Fibroblast of skin of left biceps (primary cell): ENCODE results near the gene BEAN1.
"Not testable (repeated sequence)": the region's sequence is repeated elsewhere in the genome, so short reads cannot be mapped to it uniquely, and the experiment has no call there.

ENCODE experiments used
- DNase-seq, 2 experiments: peaks; one replicate each; pipeline ENCODE4 v3.0.0-alpha.2; 2013; ENCODE audit warnings: low read depth in 2 of 2

Gene BEAN1

DNA sequence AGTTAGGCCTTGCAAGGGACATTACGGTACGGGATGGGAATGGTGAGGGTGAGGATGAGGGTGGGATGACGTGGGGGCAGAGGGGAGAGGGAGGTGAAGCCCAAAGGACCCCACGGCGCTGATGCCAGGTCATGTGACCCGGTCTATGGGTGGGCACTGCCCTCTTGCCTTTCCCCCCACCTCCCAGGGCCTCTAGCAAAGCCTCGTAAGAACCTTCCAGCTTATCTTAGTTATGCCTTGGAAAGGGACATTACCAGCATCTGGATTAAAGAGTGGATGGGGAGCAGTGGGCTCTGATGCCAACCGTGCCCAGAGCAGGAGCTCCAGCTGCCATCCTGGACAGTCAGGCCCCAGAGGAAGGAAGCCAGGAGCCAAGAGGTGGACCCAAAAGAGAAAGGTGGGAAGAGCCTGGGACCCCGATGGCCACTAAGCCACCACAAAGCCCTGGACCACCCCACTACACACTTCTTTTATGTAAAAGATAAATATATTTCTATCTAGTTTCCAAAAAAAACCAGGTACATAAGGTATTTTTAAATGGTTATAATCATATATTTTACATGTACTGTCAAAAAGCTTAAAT lies 81.9 kb downstream of the BEAN1 start:
- no peak for DNase-seq

DNA sequence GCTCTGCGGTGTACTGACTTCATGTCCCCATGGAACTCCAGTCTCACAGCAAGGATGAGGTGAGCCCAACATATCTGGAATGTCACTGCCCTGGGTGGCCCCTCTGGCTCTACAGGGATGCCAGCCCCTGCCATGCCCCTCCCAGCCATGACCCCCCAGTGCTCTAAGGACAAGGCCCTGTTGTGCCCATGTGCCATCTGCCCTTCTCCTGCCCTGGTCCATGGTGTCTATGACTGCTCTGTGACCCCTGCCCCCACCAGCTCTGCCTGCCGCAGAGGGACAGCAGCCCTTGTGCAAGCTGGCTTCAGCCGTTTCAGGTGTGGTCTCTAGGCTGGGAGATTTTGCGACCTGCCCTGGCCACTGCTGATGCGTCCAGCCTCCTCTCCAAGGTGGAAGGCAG lies 82.5 kb downstream of the BEAN1 start:
- DNase-seq, result no peak

DNA sequence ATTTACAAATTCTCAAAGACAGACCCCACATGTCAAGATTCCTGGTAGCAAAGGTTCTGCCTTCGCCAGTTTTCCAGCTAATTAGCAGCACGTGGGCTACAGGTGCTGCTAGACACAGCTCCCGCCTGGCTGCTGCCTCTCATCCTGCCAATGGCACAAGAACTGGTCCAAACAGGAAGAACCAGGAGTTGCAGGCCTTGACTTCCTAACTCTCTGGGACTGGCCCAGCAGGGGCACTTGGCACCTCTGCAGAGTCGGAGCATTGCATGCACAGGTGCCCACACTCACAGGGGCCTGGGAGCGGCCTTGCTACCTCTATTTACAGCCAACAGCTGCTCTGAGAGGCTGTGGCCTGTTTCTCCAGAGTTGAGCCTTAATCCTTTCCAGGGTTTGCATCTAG lies 83.2 kb downstream of the BEAN1 start:
- no peak for DNase-seq

DNA sequence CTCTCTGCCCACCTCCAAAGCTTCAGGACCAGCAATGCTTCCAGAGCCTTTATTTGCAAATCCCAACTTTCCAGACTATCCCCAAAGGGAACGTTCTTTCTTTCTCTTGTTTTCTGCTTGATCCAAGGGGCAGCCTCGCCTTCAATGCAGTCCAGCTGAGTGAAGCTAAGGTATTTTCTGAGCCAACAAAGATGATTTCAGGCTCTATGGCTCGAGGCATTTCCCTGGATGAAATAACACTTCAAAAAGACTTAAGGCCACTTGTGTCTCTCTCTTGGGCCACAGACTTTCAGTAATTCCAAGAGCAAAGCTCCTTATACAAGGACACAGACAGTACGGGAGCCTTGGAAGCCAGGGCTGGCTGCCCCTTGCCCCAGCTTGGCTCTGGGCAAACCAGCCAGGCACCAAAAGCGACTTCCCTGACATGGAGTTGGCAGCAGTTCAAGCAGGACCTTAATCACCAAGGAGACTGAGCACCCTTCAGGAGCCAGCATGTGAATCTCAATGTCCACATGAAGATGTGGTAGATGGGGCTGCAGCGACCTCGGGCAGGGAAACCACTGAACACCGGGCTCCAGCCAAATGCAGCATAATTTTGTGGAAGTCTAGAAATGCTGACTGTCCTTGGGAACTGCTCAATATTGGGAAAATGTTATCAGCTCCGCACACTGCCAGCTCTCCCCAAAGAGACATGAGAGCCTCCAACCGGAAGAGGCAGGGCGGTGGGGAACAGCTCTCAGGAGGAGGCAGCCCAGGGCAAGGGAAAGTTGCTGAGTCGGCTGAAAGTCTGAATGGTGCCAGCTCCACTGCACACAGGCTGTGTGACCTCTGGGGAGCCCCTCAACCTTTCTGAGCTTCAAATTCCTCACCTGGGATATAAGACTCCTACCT lies 83.9 kb downstream of the BEAN1 start:
- DNase-seq, result no peak

DNA sequence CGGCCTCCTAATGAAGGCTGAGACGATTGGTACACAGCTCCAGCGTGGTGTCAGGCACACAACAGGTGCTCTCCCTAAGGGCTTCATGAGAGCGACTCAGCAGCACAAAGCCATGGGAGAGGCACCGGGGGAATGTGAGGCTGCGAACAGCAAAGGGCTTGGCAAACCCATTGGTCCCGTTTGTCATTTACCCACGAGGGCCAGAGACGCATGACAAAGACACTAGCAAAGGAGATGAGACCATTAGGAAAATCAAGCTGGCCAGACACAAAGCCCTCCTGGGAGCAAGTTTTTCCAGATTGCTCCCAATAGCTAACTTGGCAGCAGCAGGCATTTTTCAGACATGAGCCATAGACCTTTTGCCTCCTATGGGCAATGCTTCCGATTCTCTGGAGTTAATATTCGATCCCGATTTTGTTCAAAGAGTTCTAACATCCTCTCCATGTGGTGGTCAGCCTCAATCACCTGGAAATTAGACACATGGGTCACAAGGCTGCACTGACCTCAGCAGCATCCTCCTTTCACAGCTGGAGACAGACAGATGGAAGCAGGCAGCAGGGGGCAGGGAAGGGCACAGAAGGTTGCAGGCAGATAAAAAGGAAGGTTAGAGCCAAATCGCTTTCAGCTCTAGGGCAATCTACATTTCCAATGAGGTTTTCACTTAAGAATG lies 84.6 kb downstream of the BEAN1 start:
- DNase-seq, result peak in 1 of 2 experiments; percentile 41

DNA sequence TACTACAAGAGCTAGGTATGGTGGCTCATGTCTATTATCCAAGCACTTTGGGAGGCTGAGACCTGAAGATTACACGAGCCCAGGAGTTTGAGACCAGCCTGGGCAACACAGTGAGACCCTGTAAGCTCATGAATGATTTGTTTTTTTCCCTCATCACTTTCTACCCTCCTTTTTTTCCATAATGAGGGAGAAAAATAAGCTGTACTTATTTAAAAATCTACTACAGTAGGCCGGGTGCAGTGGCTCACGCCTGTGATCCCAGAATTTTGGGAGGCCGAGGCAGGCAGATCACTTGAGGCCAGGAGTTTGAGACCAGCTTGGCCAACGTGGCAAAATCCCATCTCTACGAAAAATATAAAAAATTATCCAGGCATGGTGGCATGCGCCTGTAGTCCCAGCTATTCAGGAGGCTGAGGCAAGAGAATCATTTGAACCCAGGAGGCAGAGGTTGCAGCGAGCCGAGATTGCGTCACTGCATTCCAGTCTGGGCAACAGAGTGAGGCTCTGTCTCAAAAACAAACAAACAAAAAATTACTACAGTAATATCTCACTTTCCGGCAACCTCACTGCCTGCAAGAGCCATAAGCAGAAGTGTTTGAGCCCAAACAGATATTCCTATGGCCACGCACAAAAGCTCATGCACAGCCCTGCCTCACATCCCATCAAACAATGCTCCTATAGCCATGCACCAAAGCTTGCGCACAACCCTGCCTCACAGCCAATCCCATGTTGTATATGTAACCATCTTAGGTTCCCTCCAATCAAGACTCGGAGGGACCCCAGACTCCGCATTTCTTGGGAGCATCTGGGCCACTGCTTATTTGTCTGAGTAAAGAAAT lies 85.4 kb downstream of the BEAN1 start:
- no peak for DNase-seq

DNA sequence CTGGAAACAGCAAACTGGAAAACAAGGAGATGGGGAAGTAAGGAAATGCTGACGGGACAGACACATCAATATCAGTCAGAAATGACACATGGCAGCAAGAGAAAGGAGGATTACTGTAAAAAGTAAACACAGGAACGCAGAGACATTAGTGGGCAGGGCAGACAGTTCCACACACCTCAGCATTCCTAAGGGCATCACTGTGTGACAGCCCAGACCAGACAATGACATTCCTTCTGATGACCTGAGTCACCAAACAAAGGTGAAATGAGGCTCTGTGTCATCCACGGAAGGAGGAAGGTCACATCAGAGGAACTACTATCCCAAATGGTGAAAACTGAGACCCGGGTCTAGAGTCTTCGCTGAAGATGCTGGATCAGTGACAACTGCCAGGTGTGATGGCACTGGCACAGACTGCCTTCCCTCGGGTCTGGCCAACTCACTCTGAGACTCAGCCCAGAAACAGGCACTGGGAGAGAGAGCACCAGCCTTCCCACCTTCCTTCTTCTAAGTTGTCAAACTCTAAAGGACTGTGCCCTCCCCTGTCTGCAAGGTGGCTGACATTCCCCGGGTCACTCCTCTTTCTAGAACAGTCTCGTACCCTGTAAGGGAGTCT lies 86.1 kb downstream of the BEAN1 start:
- no peak for DNase-seq

DNA sequence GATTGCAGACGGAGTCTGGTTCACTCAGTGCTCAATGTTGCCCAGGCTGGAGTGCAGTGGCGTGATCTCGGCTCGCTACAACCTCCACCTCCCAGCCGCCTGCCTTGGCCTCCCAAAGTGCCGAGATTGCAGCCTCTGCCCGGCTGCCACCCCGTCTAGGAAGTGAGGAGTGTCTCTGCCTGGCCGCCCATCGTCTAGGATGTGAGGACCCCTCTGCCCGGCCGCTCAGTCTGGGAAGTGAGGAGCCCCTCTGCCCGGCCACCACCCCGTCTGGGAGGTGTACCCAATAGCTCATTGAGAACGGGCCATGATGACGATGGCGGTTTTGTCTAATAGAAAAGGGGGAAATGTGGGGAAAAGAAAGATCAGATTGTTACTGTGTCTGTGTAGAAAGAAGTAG lies 87.3 kb downstream of the BEAN1 start:
- not testable (repeated sequence) for DNase-seq

DNA sequence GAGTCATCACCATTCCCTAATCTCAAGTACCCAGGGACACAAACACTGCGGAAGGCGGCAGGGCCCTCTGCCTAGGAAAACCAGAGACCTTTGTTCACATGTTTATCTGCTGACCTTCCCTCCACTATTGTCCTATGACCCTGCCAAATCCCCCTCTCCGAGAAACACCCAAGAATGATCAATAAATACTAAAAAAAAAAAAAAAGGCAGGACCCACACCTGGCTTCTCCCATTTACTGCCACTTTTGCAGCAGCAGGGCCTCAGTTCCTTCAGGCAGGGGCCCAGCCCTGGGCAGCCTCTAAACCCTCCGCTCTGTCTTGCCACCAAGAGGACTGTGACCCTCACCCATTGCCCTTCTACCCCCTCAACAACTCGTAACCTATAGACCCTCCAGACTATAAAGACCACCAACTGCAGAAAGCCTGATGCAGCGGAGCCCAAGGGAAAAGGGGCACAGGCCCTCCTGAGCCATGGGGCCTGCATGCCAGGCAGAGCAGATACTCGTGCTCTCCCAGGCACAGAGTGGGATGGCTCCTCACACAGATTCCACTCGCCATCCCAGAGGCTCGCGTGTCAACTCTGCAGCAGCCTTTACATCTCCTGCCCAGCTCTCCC lies 88.0 kb downstream of the BEAN1 start:
- DNase-seq, result not testable (repeated sequence)

DNA sequence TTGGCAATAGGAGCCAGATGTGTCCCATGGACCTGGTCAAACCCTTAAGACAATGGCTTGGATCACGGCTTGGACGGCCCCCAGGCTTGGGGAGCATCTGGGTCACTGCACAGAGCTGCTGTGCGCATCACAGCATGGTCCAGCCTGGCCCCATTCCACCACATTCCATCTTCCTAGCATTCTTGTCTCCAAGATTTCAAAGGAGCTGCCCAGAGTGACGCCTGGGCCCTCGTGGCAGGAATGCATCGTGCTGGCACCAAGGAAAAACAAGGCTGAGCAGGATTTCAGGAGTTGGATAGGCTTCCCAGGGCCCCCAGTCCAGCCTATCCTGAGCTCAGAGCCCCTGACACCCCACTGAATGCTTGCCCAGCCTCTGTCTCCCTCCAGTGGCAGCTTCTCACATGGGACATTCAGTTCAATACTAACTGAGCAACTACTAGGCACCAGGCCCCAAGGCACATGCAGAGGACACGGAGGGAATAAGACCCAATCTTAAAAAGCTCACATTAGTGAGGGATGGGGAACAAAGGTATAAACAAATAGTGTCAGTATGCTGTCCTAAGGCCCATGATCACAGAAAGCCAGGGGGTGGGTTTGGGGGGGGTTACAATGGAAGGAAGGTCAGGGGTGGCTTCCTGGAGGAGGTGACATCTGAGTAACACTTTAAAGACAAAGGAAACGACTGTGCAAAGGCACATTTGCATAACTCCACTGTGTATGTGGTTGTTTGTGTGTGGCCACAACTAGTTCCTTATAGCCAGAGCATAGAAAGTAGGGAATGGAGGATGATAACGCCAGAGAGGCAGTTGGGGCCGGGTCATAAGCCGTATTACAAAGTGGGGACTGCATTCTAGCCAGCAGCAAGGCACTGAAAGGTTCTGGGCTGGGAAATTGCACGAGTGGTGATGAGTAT lies 88.8 kb downstream of the BEAN1 start:
- DNase-seq, result no peak

DNA sequence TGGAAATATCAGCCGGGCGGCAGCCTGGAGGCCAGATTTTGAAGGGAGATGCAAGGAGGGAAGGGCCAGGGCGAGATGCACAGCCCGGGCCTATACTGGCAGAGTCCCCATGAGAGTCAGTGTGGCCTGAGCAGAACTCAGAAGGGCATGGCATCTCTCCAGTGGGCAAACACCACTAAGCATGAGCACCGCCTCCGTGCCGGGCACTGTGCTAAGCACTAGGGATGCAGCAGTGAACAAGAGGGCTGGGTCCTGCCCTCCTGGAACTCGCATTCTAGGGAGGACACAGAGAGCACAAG lies 89.4 kb downstream of the BEAN1 start:
- DNase-seq, result no peak

DNA sequence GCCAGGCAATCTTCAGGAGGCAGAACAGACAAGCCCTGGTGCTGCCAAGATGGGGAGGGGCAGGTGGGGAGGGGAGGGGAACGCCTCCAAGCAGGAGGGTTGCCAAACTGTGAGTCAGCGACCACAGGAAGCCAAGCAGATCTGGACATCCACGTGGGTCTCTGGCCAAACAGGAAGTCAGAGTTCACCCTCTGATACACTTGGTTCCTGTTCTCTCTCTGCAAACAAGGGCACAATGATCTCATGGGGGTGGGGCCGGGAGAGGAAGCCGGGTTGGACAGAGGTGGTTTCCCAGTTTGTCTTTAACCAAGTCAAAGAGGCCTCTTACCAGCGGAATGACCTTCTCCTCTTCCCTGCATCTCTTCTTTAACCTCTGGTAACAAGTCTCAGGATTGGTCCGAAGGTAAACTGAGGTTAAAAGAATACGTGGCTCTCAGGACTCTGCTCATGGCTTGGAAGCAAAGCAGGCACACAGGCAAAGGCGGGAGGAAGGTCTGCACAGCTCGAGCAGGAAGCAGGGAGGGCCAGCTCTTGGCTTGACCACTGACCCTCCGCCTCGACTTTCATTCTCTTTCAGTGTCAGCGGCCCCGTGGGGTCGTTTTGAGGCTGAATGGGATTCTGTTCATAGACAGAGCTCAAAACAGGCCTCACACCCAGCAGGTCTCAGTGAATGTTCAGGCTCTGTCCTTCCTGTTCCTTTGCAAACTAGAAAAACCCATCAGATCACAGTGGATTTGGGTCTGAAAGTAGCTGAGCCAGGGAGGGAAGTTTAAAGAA lies 89.9 kb downstream of the BEAN1 start:
- peak; percentile 81 for DNase-seq

DNA sequence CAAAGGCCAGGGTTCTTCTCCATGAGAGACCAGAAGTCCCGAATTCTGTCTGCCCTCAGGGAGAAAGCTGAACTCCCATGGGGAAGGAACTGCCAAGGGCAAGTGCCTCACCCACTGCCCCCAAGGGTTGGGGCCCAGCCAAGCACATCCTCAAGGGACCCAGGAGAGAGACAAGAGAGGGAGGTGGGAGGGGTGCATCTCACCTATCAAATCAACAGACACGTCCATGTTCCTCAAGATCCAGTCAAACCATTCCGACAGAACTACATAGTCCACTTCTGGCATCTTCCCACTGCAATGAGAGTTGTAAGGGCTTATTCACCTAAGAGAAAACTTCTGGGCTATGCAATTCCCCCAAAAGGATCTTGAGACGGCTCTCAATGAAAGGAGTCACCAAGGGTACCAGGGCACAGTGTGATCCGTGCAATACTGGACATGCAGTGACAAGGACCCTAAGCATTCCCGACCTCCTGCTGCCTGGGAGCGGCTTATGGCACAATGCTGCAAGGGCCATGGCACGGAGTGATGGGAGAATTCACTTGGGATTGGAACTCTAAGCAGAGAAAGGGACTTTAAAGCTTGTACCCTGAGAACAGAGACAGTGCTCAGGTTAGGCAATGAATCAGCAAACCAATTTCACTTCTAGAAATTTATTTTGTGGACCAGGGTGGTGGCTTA lies 90.6 kb downstream of the BEAN1 start:
- DNase-seq, result no peak

DNA sequence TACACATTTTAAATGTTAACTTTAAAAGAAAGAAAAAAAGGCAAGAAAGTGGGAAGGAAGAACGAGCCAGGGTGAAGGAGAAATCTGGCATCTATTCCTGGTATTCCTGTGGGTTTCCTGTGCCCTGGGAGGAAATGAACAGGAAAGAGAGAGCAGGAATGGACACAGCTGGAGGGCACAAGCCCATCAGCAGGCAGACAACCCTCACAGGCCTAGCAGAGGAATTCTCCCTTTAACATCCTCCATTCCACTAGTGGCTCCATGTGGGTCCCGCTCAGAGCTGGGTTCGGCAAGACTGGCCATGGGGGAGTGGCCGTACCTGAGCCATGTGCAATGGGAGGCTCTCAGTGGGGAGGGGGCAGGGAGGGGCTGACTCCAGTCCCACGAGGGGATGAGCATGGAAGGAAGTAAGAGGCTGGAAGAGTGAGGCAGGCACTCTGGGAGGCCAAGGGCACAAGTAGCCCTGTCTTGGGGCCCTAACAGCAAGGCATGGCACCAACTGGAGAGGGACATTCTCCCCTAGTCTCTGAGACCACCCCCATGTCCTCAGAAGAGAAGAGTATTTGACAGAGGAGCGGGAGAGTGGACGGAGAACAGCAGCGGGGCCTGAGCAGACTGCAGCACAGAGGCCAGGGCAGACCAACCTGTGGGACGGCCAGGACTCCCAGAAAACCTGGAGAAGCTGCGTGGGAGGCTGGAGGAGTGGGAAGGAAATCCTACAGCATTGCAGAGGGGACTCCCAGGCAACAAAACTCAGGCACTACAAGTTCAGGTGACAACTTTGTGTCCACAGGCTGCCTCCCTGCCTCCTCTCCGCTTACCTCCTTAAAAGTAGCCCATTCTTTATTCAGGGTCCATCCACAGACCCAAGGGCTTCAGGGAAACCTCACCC lies 92.6 kb downstream of the BEAN1 start:
- no peak for DNase-seq

DNA sequence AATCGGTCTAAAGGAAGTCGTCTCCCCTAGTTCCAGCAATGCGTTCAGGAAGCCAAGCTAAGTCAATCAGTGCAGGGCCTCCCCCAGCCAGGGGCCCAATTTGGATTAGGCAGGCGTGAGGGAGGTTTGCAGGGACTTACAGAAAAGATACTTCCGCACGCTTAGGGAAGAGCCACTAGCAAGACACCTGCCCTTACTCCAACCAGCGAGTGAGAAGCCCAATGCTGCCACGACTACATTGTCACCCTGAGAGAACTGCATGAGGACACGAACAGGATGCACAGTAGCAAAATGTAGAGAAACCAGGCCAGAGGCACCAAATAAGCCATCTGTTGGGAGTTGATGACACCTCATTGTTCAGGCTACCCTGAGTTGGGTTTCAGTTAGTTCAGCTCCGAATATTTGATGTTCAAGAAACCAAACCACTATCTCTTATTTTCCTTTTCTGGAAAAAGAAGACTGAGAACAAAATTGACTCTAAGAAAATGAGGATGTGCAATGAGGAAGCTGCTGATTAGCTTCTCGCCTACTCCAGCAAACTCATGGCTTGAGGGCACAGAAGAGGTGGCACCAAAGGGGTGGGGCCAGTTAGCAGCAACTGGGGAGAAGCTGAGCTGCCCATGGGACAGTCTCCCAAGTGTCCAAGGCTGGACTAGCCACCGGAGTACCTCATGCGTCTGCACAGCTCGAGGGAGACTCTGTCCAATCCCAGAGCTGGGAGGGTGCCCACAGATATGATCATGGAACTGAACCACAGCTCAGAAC lies 93.5 kb downstream of the BEAN1 start:
- DNase-seq, result no peak

DNA sequence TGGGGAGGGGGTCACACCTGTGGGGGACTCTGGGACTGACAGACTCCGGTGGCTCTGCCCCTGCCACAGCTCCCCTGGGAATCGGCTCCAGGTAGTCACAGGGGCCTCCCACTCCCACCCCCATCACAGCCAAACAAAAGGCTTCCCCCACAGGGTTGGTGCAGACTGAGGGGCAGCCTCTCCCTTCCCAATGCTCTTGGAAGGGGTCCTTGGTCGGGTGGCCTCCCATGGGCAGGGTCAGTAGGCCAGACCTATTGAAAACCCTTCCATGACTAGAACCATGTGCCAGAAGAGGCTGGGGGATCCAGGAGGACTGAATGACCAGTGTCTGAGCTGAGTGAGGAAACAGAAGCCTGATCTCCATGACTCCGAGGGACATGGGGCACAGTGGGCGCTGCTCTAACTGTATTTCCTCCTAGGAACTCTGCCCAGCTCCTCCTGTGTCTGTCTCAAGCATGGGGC lies 94.2 kb downstream of the BEAN1 start:
- DNase-seq, result no peak
